GM12872 (cell line): ENCODE measurements around the gene CMYA5.

Experiments
- CTCF ChIP-seq: IDR thresholded peaks from 3 replicates; pipeline ENCODE4 v1.5.1; 2011; ENCODE audit warnings: low read depth, mild to moderate bottlenecking, low read length, moderate library complexity; ENCODE audit not compliant: insufficient read depth

Gene CMYA5

GRCh38 chr5:79672392-79672791 lies 17.2 kb upstream of the CMYA5 start:
- TF ChIP-seq CTCF = no peak

- no peak for TF ChIP-seq CTCF
These were observed 4.9 kb upstream of the CMYA5 start for GRCh38 chr5:79684782-79685181.

GRCh38 chr5:79685627-79686026 lies 4.0 kb upstream of the CMYA5 start:
- no peak for TF ChIP-seq CTCF

- TF ChIP-seq CTCF = no peak
These were observed 2.8 kb upstream of the CMYA5 start for GRCh38 chr5:79686799-79687198.

GRCh38 chr5:79687889-79688288 lies 1.7 kb upstream of the CMYA5 start:
- TF ChIP-seq CTCF = no peak

GRCh38 chr5:79691007-79691406 lies 1.4 kb downstream of the CMYA5 start:
- no peak for TF ChIP-seq CTCF

GRCh38 chr5:79692596-79692995 lies 3.0 kb downstream of the CMYA5 start:
- no peak for TF ChIP-seq CTCF

- no peak for TF ChIP-seq CTCF
These were observed 4.5 kb downstream of the CMYA5 start for GRCh38 chr5:79694183-79694582.
